ENCODE results near the gene INTS6.
A peak's percentile ranks its signal among the peaks of the same experiment; 100 is the strongest.

INTS6 gene, protein sequence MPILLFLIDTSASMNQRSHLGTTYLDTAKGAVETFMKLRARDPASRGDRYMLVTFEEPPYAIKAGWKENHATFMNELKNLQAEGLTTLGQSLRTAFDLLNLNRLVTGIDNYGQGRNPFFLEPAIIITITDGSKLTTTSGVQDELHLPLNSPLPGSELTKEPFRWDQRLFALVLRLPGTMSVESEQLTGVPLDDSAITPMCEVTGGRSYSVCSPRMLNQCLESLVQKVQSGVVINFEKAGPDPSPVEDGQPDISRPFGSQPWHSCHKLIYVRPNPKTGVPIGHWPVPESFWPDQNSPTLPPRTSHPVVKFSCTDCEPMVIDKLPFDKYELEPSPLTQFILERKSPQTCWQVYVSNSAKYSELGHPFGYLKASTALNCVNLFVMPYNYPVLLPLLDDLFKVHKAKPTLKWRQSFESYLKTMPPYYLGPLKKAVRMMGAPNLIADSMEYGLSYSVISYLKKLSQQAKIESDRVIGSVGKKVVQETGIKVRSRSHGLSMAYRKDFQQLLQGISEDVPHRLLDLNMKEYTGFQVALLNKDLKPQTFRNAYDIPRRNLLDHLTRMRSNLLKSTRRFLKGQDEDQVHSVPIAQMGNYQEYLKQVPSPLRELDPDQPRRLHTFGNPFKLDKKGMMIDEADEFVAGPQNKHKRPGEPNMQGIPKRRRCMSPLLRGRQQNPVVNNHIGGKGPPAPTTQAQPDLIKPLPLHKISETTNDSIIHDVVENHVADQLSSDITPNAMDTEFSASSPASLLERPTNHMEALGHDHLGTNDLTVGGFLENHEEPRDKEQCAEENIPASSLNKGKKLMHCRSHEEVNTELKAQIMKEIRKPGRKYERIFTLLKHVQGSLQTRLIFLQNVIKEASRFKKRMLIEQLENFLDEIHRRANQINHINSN

DNA sequence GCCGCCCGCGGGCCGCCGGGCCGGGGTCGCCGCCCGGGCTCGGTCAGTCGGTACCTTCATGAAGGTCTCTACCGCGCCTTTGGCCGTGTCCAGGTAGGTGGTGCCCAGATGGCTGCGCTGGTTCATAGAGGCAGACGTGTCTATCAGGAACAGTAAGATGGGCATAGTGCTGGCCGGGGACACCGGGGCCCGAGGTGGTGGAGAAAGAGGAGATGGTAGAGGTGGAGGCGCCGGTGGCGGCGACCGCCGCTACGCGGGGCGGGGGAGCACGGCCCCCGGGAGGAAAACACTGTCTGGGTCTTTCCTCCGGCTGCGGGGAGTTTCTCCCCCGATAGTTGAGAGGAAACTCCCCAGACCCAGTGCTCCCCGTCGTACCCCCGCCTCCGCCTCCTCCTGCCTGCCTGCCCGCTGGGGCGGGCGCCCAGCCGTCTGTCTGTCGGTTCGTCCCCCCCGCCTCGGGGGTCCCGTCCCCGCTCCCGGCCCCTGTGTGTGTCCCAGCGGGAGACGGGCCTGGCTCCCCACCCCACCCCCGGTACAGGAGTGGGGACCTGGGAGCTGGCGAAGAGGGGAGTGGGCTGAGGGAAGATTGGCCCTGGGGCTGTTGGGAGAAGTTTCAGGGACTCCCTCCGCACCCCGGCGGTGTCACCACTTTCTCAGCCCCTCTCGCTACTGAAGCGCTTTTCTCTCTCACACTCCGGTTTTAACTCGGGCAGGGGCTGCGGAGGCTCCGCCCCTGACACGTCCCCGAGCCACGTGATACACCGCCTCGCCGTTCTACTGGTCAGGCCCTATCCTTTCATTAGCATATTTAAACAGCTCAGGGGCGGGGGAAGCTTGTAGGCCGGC is at the start of gene INTS6:
Gene INTS6 (minus strand): TSS at position 676 of the 846 bp plus-strand sequence. CDS start 511 bp downstream, at position 165.
- DNase-seq (ENCODE audit: low read depth in 2 of 2), result peak; percentile 97 to 98

DNA sequence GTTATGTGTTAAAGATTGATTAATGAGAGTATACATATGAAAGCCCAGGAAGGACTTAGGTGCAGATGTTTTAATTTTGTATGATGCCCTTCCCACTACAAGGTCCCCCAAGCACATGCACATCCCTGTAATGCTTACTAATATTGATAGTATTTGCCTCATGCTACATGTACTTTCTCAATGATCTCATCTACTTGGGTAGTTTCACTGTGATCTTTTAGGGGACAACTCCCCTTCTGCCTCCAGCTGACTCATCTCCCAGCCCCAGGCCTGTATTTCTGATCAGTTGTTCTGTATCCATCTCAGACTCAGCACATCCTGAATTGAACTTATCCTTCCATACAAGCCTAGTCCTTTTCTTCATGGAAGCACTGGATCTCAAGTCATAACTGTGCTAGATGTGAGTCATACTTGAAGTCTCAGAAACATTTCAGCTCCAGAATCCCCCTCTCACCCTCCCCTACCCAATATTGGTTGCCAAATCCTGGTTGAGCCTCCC is 49.4 kb upstream of the INTS6 start:
- DNase-seq (ENCODE audit: low read depth in 2 of 2), result peak in 1 of 2 donors; percentile 39

DNA sequence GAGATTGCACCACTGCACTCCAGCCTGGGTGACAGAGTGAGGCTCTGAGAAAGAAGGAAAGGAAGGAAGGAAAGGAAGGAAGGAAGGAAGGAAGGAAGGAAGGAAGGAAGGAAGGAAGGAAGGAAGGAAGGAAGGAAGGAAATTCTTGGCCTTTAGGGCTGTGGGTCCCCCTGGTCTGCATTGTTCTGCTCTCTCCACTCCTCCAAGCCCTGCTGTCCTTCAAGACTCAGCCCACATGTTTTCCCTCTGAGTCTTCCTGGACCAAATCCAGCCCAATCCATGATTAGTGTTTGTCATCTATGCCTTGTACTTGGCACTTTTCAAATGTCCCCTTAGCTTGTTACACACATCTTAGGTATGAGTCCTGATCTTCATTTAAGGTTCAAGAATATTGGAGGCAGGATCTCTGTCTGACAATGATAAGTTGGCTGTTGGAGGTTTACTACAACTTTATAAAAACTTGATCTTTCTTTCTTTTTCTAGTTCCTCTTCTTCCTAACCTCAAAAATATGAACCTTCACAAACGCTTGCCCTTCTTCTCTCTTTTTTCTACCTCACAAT is 48.8 kb upstream of the INTS6 start:
- no peak for DNase-seq (ENCODE audit: low read depth in 2 of 2)

GRCh38 chr13:51501096-51501495 is 48.3 kb upstream of the INTS6 start:
- DNase-seq (ENCODE audit: low read depth in 2 of 2), result no peak

DNA sequence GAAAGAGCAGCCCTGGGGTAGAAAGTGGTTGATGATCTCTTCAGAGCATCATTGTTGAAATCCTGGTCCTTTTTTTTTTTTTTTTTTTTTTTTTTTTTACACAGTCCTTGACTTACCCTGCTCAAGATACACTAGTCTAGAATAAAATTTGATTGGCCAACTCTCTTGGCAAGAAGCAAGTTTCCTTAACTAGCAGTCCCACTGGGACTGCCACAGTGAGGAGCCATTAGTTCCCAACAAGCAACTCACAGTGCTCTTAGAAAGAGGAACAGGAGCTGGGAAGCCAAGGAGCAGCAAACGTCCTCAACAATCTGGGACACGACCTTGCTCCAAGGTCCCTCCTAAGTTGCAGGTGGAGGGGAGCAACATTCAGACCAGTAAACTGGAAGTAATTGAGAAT is 47.9 kb upstream of the INTS6 start:
- DNase-seq (ENCODE audit: low read depth in 2 of 2), result no peak

GRCh38 chr13:51499841-51500240 is 47.0 kb upstream of the INTS6 start:
- no peak for DNase-seq (ENCODE audit: low read depth in 2 of 2)

GRCh38 chr13:51495316-51495715 is 42.5 kb upstream of the INTS6 start:
- DNase-seq (ENCODE audit: low read depth in 2 of 2), result no peak

DNA sequence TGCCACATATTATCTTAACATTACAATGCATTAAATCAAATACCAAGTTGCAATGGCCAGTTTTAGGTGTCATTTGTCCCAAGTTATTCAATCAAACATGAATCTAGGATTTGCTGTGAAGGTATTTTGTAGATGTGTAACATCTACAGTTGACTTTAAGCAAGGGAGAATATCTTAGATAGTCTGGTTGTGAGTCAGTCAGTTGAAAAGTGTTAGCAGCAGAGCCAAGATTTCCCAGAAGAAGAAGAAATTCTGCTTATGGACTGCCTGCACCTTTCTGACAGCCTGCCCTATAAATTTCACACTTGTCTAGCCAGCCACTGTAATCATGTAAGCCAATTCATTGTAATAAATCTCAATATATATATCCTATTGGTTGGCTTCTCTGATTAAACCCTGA is 41.3 kb upstream of the INTS6 start:
- no peak for DNase-seq (ENCODE audit: low read depth in 2 of 2)

- no peak for DNase-seq (ENCODE audit: low read depth in 2 of 2)
Observed at GRCh38 chr13:51488212-51488611, 35.4 kb upstream of the INTS6 start.

DNA sequence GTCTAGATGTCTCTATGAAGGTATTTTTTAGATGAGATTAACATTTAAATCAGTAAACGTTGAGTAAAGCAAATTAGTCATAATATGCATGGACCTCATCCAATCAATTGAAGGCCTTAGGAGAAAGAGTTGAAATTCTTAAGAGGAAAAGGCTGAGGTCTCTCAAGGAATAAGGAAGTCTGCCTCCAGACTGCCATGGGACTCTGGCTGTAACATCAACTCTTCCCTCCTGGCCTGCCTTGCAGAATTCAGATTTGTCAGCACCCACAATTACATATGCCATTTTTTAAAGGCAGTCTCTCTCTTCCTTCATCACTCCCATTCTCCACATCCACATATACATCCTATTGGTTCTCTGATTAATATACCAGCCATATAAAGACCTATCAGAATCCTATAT is 28.8 kb upstream of the INTS6 start:
- DNase-seq (ENCODE audit: low read depth in 2 of 2), result no peak

- DNase-seq (ENCODE audit: low read depth in 2 of 2), result no peak
Observed at GRCh38 chr13:51479199-51479523, 26.3 kb upstream of the INTS6 start.

- no peak for DNase-seq (ENCODE audit: low read depth in 2 of 2)
Observed at GRCh38 chr13:51478418-51479198, 25.8 kb upstream of the INTS6 start.

DNA sequence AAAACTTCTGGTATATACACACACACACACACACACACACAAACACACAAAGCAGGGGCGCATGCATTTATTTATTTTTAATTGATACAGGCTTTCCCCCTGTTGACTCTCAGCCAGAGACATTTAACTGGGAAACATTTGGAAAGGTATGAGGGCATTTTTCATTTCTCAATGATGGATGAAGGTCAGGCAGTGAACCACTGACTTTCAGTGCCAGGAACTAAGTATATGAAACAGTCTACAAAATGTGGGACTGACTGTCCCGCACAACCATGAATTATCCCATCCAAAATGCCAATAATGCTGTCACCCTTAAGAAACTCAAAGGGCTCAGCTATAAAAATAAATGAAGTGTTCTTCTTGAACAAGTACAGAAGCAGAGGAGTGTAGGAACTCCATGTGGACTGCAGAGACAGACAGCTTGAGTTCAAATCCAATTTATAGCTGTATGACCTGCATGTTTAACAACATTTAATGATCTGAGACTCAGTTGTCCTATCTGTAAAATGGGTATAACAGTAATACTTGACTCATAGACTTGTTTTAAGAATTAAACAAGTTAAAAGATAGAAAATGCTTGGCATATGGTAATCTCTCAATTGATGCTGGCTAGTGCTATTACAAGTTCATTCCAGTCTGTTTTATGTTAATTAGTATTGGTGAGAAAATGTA is 25.0 kb upstream of the INTS6 start:
- no peak for DNase-seq (ENCODE audit: low read depth in 2 of 2)

GRCh38 chr13:51477149-51477548 is 24.3 kb upstream of the INTS6 start:
- DNase-seq (ENCODE audit: low read depth in 2 of 2), result no peak

GRCh38 chr13:51475727-51476501 is 23.1 kb upstream of the INTS6 start:
- no peak for DNase-seq (ENCODE audit: low read depth in 2 of 2)

GRCh38 chr13:51469790-51470189 is 17.0 kb upstream of the INTS6 start:
- no peak for DNase-seq (ENCODE audit: low read depth in 2 of 2)

- no peak for DNase-seq (ENCODE audit: low read depth in 2 of 2)
Observed at GRCh38 chr13:51467730-51468129, 14.9 kb upstream of the INTS6 start.

DNA sequence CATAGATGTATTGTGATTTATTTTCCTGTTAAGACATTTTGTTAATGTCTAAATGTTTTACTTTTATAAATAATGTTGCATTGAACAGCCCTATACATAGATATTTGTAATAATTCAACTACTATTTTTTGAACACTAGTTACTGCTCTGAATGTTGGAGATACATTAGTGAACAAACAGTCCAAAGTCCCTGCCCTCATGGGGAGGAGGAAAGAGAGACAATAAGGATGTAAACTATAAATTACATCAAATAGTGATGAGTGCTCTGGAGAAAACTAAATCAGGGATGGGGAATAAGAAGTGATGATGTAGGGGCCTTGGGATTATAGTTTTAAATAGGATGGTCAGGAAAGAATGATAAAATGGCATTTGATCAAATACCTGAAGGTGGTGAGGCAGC is 12.3 kb upstream of the INTS6 start:
- DNase-seq (ENCODE audit: low read depth in 2 of 2), result no peak

DNA sequence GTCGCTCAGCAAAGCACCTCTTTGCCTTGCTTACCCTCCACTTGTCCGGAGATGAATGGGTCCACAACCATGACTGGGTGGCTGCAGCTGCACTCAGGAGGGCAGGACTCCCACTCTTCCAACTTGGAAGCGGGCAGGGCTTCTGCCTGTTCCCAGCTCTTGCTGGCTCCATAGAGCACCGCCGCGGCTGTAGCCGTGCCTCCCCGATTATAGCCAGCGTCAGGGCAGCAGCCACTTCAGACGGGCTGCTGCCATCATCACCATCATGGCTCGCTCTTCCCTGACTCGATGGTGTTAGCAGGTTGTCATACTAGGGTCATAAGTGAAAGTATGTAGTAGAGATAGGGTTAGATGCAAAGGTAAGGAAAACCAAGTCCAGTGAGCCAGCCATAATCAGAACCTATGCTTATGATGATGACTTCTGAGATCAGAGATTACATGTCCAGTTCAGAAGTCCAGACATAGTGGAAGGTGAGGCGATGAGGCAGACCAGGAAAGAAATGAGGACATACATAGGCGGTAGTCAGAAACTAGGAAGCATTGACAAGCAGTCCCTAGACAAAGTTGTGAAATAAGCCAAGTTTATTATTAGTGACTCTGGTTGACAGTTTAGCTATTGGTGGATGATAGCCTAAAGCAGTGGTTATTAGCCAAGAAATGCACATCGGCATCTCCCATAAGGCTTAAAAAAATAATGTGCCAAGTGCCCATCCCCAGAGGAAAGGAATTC is 4.4 kb upstream of the INTS6 start:
- DNase-seq (ENCODE audit: low read depth in 2 of 2), result no peak
